Measurements from ENCODE around the gene BANF2. TPM values are rescaled to one million over a fixed set of nuclear protein-coding genes. Genes with fewer than 3 reads are reported as not detected.

BANF2 gene
- total RNA-seq, 1 experiment from 2014 or later, result not detected

DNA sequence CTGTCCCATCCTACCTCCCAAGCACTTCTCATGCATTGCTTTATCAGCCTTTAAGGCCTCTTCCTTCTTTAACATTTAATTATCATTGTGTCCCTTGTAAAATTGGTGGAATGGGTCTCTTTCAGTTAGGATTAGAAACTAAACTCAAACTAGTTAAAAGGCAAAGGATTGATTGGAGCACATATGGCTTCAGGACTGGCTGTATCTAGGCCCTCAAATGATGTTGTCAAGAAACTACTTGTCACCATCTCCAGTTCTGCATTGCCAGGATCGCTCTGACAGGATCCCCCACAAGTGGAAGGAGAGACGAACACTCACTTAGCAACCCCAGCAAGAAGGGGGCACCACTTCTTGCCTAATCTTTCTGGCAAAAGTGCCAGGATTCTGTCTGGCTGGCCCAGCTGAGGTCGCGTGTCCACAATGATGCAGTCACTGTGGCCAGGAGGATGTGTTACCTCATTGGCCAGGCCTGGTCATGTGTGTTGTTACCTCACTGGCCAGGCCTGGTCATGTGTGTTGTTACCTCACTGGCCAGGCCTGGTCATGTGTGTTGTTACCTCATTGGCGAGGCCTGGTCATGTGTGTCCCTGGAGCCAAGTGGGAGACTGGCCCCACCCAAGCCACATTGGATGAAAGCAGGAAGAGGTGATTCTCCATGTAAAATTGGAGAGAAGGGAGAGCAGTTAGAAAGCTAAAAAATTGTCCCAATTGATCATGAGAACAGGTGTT lies 5.0 kb downstream of the BANF2 start:
- no peaks in the 10 kb centered on the region for H3K4me1 ChIP-seq (ENCODE audit: control insufficient read depth in 1 of 2, insufficient read depth in 2 of 2, low read length in 2 of 2)
- ChIA-PET RAD21 (ENCODE audit: low non-redundant PET in 1 of 2, low total read pairs in 2 of 2, uncharacterized antibody in 2 of 2, unreplicated experiment in 2 of 2) (no interaction called here), CTCF (no interaction called here), POLR2A (no interaction called here)
- no peaks in the 10 kb centered on the region for H3K27me3 ChIP-seq (ENCODE audit: insufficient read depth, low read length)
- H3K36me3 ChIP-seq (ENCODE audit: control insufficient read depth in 1 of 2, insufficient read depth in 2 of 2, low read length in 2 of 2), result no peaks in the 10 kb centered on the region
- no peak for DNase-seq (ENCODE audit: low read depth, low spot score)
- intact Hi-C loops (cut with micrococcal nuclease), result no loop called here
- no peak overlapping the region for H3K4me2 ChIP-seq (ENCODE audit: low read length)
- H3K9ac ChIP-seq (ENCODE audit: low read length), result no peak overlapping the region
- H2AFZ ChIP-seq (ENCODE audit: low read depth, low read length, poor library complexity, severe bottlenecking), result no peak overlapping the region
- peak; percentile 54; the same call in 1 of the 2 replicates for ATAC-seq
- no peaks in the 10 kb centered on the region for H3K9me2 ChIP-seq (ENCODE audit: insufficient read depth)
- no peak overlapping the region for H3K4me3 ChIP-seq (replicated peaks in 1 of 2; ENCODE audit: low read depth in 1 of 2, low read length in 2 of 2)
- no peaks in the 10 kb centered on the region for H3K9me3 ChIP-seq (ENCODE audit: control insufficient read depth in 1 of 2, insufficient read depth in 1 of 2, low read depth in 1 of 2, low read length in 2 of 2)
- no peak overlapping the region for H3K27ac ChIP-seq (ENCODE audit: low read depth, low read length)
- no peaks in the 10 kb centered on the region for H4K20me1 ChIP-seq (ENCODE audit: insufficient read depth)
- no peaks in the 10 kb centered on the region for H3K79me2 ChIP-seq (ENCODE audit: insufficient read depth, low read length)
- BruUV-seq (replicated peaks), result no TSS peak
- TF ChIP-seq EGR1 (IDR thresholded peaks at IDR 0.05; ENCODE audit: low read depth), result no peak
- TF ChIP-seq YY1 (IDR thresholded peaks at IDR 0.05; ENCODE audit: extremely low read depth, insufficient replicate concordance, low read depth, low read length), result no peak
- TF ChIP-seq FOSL1 (IDR thresholded peaks at IDR 0.05; ENCODE audit: low read depth), result no peak
- TF ChIP-seq EZH2 (IDR thresholded peaks at IDR 0.05), result no peak
- TF ChIP-seq, protein P1, sequence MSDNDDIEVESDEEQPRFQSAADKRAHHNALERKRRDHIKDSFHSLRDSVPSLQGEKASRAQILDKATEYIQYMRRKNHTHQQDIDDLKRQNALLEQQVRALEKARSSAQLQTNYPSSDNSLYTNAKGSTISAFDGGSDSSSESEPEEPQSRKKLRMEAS (IDR thresholded peaks at IDR 0.05), result no peak
- no peak for TF ChIP-seq RAD21 (IDR thresholded peaks at IDR 0.05; ENCODE audit: low read depth)
- no peak for TF ChIP-seq ZNF274 (IDR thresholded peaks at IDR 0.05; ENCODE audit: low read depth, low read length)
- TF ChIP-seq ZFX (IDR thresholded peaks at IDR 0.05), result no peak
- TF ChIP-seq SRF (IDR thresholded peaks at IDR 0.05; ENCODE audit: low read depth), result no peak
- no peak for TF ChIP-seq JUND (IDR thresholded peaks at IDR 0.05)
- TF ChIP-seq CEBPB (IDR thresholded peaks at IDR 0.05; ENCODE audit: low read depth), result no peak
- no peak for TF ChIP-seq EZH2phosphoT487 (IDR thresholded peaks at IDR 0.05; ENCODE audit: borderline replicate concordance)
- TF ChIP-seq, protein P2, sequence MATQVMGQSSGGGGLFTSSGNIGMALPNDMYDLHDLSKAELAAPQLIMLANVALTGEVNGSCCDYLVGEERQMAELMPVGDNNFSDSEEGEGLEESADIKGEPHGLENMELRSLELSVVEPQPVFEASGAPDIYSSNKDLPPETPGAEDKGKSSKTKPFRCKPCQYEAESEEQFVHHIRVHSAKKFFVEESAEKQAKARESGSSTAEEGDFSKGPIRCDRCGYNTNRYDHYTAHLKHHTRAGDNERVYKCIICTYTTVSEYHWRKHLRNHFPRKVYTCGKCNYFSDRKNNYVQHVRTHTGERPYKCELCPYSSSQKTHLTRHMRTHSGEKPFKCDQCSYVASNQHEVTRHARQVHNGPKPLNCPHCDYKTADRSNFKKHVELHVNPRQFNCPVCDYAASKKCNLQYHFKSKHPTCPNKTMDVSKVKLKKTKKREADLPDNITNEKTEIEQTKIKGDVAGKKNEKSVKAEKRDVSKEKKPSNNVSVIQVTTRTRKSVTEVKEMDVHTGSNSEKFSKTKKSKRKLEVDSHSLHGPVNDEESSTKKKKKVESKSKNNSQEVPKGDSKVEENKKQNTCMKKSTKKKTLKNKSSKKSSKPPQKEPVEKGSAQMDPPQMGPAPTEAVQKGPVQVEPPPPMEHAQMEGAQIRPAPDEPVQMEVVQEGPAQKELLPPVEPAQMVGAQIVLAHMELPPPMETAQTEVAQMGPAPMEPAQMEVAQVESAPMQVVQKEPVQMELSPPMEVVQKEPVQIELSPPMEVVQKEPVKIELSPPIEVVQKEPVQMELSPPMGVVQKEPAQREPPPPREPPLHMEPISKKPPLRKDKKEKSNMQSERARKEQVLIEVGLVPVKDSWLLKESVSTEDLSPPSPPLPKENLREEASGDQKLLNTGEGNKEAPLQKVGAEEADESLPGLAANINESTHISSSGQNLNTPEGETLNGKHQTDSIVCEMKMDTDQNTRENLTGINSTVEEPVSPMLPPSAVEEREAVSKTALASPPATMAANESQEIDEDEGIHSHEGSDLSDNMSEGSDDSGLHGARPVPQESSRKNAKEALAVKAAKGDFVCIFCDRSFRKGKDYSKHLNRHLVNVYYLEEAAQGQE (IDR thresholded peaks at IDR 0.05; ENCODE audit: low read depth), result no peak
- no peak for TF ChIP-seq SP1 (IDR thresholded peaks at IDR 0.05; ENCODE audit: low read depth)
- TF ChIP-seq, protein P3, sequence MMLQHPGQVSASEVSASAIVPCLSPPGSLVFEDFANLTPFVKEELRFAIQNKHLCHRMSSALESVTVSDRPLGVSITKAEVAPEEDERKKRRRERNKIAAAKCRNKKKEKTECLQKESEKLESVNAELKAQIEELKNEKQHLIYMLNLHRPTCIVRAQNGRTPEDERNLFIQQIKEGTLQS (IDR thresholded peaks at IDR 0.05), result no peak
- TF ChIP-seq CBX3 (IDR thresholded peaks at IDR 0.05; ENCODE audit: low read depth), result no peak
- TF ChIP-seq, protein P4, sequence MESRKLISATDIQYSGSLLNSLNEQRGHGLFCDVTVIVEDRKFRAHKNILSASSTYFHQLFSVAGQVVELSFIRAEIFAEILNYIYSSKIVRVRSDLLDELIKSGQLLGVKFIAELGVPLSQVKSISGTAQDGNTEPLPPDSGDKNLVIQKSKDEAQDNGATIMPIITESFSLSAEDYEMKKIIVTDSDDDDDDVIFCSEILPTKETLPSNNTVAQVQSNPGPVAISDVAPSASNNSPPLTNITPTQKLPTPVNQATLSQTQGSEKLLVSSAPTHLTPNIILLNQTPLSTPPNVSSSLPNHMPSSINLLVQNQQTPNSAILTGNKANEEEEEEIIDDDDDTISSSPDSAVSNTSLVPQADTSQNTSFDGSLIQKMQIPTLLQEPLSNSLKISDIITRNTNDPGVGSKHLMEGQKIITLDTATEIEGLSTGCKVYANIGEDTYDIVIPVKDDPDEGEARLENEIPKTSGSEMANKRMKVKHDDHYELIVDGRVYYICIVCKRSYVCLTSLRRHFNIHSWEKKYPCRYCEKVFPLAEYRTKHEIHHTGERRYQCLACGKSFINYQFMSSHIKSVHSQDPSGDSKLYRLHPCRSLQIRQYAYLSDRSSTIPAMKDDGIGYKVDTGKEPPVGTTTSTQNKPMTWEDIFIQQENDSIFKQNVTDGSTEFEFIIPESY (IDR thresholded peaks at IDR 0.05; ENCODE audit: extremely low read depth, insufficient replicate concordance, low read length), result no peak
- TF ChIP-seq POLR2AphosphoS5 (IDR thresholded peaks at IDR 0.05; ENCODE audit: low read depth, low read length), result no peak
- no peak for TF ChIP-seq POLR2A (IDR thresholded peaks at IDR 0.05; ENCODE audit: borderline replicate concordance, extremely low read depth, insufficient read depth, insufficient read length)

Measured in HCT116 (cell line).